ENCODE measurements around the gene USP28.

The USP28 gene

DNA sequence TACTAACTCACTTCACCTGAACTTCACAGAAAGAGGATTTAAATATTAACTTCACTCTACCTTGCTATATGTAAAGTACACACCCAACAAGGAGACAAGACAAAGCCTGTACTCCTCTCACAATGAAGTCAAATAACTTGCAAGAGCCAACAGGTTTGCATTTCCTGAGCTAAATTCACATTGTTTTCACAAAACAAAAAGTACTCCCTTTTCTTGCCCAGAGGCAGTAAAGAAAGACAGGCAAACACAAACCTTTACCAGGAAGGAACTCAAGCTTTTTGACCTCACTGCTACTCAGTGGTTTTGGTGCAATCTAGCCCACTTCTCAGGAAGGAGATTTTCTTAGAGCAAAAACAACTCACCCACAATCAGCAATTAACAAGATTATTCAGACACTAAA, 15.7 kb downstream of the USP28 start:
- Histone ChIP-seq H3K4me3 (ENCODE audit: low read length in 2 of 2) (no peak overlapping the region), H3K4me1 (ENCODE audit: control insufficient read depth, insufficient read depth, low read length) (no peaks in the 10 kb centered on the region), H3K27me3 (ENCODE audit: control insufficient read depth in 1 of 2, insufficient read depth in 2 of 2, low read length in 2 of 2) (no peaks in the 10 kb centered on the region), H3K36me3 (ENCODE audit: control insufficient read depth in 2 of 2, insufficient read depth in 2 of 2, low read length in 2 of 2) (no peaks in the 10 kb centered on the region), H3K9ac (ENCODE audit: low read length in 2 of 2) (no peak overlapping the region), H3K9me3 (ENCODE audit: control insufficient read depth in 2 of 2, low read length in 2 of 2) (no peaks in the 10 kb centered on the region), H3K27ac (ENCODE audit: low read length) (no peak overlapping the region)

DNA sequence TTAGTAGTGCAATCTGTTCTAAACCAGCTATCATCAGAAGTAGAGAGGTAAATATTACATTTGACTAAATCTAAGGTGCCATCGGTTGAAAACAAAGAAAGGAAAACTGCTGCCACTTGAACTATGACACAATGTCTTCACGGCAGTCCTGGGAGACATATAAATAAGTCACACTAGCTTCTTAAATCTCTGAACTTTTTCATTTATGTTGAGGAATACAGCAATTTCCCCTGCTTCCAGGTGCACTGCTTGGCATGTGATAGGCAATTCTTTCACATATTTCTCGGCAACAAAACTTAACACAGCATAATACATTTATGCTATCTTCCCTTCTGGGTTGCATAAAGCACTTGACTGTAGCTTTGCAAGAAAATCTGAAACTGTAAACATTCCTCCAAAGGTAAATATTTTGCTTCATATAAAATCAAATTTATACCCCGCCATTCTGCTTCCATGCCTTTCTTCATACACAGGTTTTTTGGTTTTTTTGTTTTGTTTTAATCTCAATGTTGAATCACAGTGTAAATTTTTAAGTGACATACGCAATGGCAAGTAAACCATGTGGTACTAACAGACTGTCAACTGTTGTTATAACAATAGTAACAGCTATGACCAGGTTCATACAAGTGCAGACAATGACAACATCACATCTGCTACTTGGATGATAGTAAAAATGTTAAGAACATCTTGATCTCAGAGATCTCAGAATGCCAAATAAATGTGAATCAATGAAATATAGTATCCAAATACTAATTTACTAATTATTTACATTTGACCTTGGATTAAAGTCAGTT, 18.2 kb downstream of the USP28 start:
- Histone ChIP-seq H3K4me1 (ENCODE audit: control insufficient read depth, insufficient read depth, low read length) (no peaks in the 10 kb centered on the region), H3K27ac (ENCODE audit: low read length) (no peak overlapping the region), H3K27me3 (ENCODE audit: control insufficient read depth in 1 of 2, insufficient read depth in 2 of 2, low read length in 2 of 2) (no peaks in the 10 kb centered on the region), H3K36me3 (ENCODE audit: control insufficient read depth in 2 of 2, insufficient read depth in 2 of 2, low read length in 2 of 2) (peaks cover 0 to 5% of the 10 kb centered on the region in 2 donors), H3K9ac (ENCODE audit: low read length in 2 of 2) (no peak overlapping the region), H3K9me3 (ENCODE audit: control insufficient read depth in 2 of 2, low read length in 2 of 2) (no peaks in the 10 kb centered on the region), H3K4me3 (ENCODE audit: low read length in 2 of 2) (no peak overlapping the region)

DNA sequence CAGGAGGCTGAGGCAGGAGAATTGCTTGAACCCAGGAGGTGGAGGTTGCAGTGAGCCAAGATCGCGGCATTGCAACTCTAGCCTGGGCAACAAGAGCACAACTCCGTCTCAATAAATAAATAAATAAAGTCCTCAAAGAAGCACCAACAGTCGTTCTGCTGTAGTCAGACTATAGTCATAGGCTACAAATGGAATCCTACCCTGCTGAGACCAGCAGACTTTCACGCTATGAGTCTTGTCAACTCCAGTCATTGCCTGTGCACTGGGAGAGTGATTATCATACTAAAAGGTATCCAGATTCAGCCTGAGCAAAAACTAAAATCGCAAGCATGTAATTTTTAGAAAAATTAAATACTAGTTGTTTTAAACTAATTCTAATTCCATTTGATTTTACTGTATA, 19.6 kb downstream of the USP28 start:
- Histone ChIP-seq H3K4me1 (ENCODE audit: control insufficient read depth, insufficient read depth, low read length) (no peaks in the 10 kb centered on the region), H3K27me3 (ENCODE audit: control insufficient read depth in 1 of 2, insufficient read depth in 2 of 2, low read length in 2 of 2) (no peaks in the 10 kb centered on the region), H3K9me3 (ENCODE audit: control insufficient read depth in 2 of 2, low read length in 2 of 2) (no peaks in the 10 kb centered on the region), H3K27ac (ENCODE audit: low read length) (no peak overlapping the region), H3K4me3 (ENCODE audit: low read length in 2 of 2) (no peak overlapping the region), H3K36me3 (ENCODE audit: control insufficient read depth in 2 of 2, insufficient read depth in 2 of 2, low read length in 2 of 2) (peaks cover 4 to 11% of the 10 kb centered on the region in 2 donors), H3K9ac (ENCODE audit: low read length in 2 of 2) (no peak overlapping the region)

DNA sequence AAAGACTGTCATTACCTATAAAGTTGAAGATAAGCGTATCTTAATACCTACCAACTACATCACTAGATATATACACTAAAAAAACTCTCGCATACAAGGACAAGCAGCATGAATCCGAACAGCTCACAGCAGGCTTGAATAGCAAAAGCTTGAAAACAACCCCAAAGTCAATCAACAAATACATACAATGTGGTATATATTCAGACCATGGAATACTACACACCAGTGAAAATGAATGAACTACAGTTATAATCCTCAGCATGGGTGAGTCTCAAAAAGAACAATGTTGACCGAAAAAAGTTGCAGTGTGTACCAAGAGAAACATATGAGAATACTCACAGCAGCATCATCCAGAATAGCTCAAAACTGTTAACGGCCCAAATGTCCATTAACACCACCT, 25.2 kb downstream of the USP28 start:
- H3K36me3 ChIP-seq (ENCODE audit: control insufficient read depth in 2 of 2, insufficient read depth in 2 of 2, low read length in 2 of 2), result peaks cover 17 to 27% of the 10 kb centered on the region in 2 donors
- no peaks in the 10 kb centered on the region for H3K9me3 ChIP-seq (ENCODE audit: control insufficient read depth in 2 of 2, low read length in 2 of 2)
- H3K4me1 ChIP-seq (ENCODE audit: control insufficient read depth, insufficient read depth, low read length), result no peaks in the 10 kb centered on the region
- no peak overlapping the region for H3K27ac ChIP-seq (ENCODE audit: low read length)
- no peak overlapping the region for H3K4me3 ChIP-seq (ENCODE audit: low read length in 2 of 2)
- H3K27me3 ChIP-seq (ENCODE audit: control insufficient read depth in 1 of 2, insufficient read depth in 2 of 2, low read length in 2 of 2), result no peaks in the 10 kb centered on the region
- H3K9ac ChIP-seq (ENCODE audit: low read length in 2 of 2), result no peak overlapping the region

DNA sequence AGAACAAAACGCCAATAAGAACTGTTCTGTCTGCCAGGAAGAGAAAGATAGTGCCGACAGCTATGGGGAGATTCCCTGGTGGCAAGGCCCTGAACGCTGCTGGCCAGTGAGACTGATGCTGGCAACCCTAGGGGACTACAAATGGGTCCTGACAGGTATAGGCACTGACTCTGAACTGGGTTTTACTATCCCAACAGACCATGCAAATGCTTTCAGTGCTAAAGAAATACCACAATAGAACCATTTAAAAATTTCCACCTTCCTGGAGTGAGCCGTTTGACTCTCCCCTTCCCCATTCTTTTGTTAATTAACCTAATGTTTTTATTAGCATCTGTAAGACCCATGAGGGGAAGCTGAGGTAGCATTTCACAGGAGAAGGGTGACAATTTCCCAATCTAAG, 25.7 kb downstream of the USP28 start:
- Histone ChIP-seq H3K27ac (ENCODE audit: low read length) (no peak overlapping the region), H3K9me3 (ENCODE audit: control insufficient read depth in 2 of 2, low read length in 2 of 2) (no peaks in the 10 kb centered on the region), H3K4me1 (ENCODE audit: control insufficient read depth, insufficient read depth, low read length) (no peaks in the 10 kb centered on the region), H3K9ac (ENCODE audit: low read length in 2 of 2) (no peak overlapping the region), H3K27me3 (ENCODE audit: control insufficient read depth in 1 of 2, insufficient read depth in 2 of 2, low read length in 2 of 2) (no peaks in the 10 kb centered on the region), H3K4me3 (ENCODE audit: low read length in 2 of 2) (no peak overlapping the region), H3K36me3 (ENCODE audit: control insufficient read depth in 2 of 2, insufficient read depth in 2 of 2, low read length in 2 of 2) (peaks cover 17 to 27% of the 10 kb centered on the region in 2 donors)

DNA sequence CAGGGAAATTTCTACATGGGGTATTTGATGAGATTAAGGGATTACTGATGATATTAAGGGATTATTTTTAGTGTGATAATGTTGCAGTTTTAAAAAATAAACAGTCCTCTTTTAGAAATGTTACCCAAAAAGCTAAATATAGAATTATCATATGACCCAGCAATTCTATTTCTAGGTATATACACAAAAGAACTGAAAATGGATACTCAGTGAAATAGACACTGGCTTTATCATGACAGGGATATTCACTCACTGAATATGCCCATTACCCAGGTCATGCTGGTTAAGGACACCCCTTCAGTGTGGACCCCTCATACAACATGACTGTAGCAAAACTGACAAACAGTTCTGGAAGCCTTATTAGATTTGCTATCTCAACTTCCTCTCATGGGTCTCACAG, 27.8 kb downstream of the USP28 start:
- H3K4me3 ChIP-seq (ENCODE audit: low read length in 2 of 2), result no peak overlapping the region
- peaks cover 17 to 24% of the 10 kb centered on the region in 2 donors for H3K36me3 ChIP-seq (ENCODE audit: control insufficient read depth in 2 of 2, insufficient read depth in 2 of 2, low read length in 2 of 2)
- H3K4me1 ChIP-seq (ENCODE audit: control insufficient read depth, insufficient read depth, low read length), result no peaks in the 10 kb centered on the region
- no peaks in the 10 kb centered on the region for H3K9me3 ChIP-seq (ENCODE audit: control insufficient read depth in 2 of 2, low read length in 2 of 2)
- H3K9ac ChIP-seq (ENCODE audit: low read length in 2 of 2), result no peak overlapping the region
- H3K27me3 ChIP-seq (ENCODE audit: control insufficient read depth in 1 of 2, insufficient read depth in 2 of 2, low read length in 2 of 2), result no peaks in the 10 kb centered on the region
- no peak overlapping the region for H3K27ac ChIP-seq (ENCODE audit: low read length)

DNA sequence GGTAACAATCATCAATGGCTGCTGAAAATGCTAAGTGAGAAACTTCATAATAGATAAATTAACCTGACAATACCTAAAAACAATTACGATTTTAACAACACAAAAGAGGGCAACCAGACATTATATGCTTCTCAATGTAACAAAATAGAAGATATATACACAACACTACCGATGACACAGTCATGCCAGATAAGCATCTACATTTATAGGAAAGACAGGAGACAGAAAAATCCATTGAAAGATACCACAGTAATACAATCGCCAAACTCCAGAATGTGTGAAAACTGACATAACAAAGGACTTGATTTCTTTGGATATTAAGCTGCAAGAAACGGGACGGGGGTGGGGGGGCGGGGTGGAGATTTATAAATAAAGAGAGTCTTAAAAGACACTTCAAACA, 28.3 kb downstream of the USP28 start:
- Histone ChIP-seq H3K9ac (ENCODE audit: low read length in 2 of 2) (no peak overlapping the region), H3K9me3 (ENCODE audit: control insufficient read depth in 2 of 2, low read length in 2 of 2) (no peaks in the 10 kb centered on the region), H3K4me3 (ENCODE audit: low read length in 2 of 2) (no peak overlapping the region), H3K36me3 (ENCODE audit: control insufficient read depth in 2 of 2, insufficient read depth in 2 of 2, low read length in 2 of 2) (peaks cover 17 to 21% of the 10 kb centered on the region in 2 donors), H3K4me1 (ENCODE audit: control insufficient read depth, insufficient read depth, low read length) (no peaks in the 10 kb centered on the region), H3K27ac (ENCODE audit: low read length) (no peak overlapping the region), H3K27me3 (ENCODE audit: control insufficient read depth in 1 of 2, insufficient read depth in 2 of 2, low read length in 2 of 2) (no peaks in the 10 kb centered on the region)

DNA sequence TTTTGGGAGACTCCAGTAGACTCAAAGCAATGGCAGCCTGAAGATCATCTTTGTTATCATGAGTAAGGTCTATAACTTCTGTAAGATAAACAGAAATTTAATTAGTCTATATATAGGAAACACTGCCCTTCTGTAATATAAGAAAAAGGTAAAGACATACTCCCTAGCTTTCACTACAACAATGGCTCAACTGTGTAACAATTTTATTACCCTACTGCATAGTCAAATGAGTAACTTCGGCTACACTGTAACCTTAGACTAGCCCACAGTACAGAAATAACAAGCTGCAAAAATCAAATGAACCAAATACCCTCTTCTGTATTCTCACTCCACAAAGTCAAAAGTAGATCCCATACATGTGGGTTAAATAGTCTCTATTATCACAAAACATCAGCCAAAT, 33.7 kb downstream of the USP28 start:
- no peaks in the 10 kb centered on the region for H3K4me1 ChIP-seq (ENCODE audit: control insufficient read depth, insufficient read depth, low read length)
- H3K9me3 ChIP-seq (ENCODE audit: control insufficient read depth in 2 of 2, low read length in 2 of 2), result no peaks in the 10 kb centered on the region
- peaks cover 6 to 21% of the 10 kb centered on the region in 2 donors for H3K36me3 ChIP-seq (ENCODE audit: control insufficient read depth in 2 of 2, insufficient read depth in 2 of 2, low read length in 2 of 2)
- no peak overlapping the region for H3K4me3 ChIP-seq (ENCODE audit: low read length in 2 of 2)
- no peaks in the 10 kb centered on the region for H3K27me3 ChIP-seq (ENCODE audit: control insufficient read depth in 1 of 2, insufficient read depth in 2 of 2, low read length in 2 of 2)
- no peak overlapping the region for H3K27ac ChIP-seq (ENCODE audit: low read length)
- no peak overlapping the region for H3K9ac ChIP-seq (ENCODE audit: low read length in 2 of 2)

DNA sequence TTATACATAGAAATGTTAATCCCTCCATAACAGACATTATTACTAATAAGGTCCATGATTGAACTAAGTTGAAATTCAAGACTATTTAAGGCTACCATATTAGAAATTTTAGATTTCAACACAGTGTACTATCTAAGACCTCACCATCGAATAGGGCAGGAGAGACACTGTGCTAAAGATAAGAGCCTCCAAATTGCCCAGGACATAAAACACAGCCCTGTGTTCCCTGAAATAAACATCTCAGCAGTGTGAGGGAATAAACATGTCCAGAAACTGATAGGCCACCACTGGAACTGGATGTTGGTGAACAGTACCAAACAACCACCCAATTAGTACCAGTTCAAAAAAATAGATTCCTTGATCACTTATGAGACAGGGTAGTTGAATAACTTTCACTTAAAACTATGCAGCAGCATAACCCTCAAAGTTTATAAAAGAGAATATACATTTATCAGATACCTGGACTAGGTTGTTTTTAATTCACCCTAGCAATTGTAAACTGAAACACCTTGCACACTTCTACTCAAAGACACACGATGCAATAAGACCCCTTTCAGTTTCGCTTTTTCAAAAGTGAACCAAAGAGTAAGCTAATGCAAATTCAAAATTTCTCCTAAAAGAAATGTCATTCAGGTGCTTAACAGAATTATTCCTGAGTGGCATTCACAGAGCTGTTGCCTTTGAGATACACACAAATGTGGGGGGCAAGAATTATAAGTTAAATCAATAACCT, 34.3 kb downstream of the USP28 start:
- Histone ChIP-seq H3K9me3 (ENCODE audit: control insufficient read depth in 2 of 2, low read length in 2 of 2) (no peaks in the 10 kb centered on the region), H3K9ac (ENCODE audit: low read length in 2 of 2) (no peak overlapping the region), H3K4me3 (ENCODE audit: low read length in 2 of 2) (no peak overlapping the region), H3K4me1 (ENCODE audit: control insufficient read depth, insufficient read depth, low read length) (no peaks in the 10 kb centered on the region), H3K36me3 (ENCODE audit: control insufficient read depth in 2 of 2, insufficient read depth in 2 of 2, low read length in 2 of 2) (peaks cover 6 to 21% of the 10 kb centered on the region in 2 donors), H3K27me3 (ENCODE audit: control insufficient read depth in 1 of 2, insufficient read depth in 2 of 2, low read length in 2 of 2) (no peaks in the 10 kb centered on the region), H3K27ac (ENCODE audit: low read length) (no peak overlapping the region)

DNA sequence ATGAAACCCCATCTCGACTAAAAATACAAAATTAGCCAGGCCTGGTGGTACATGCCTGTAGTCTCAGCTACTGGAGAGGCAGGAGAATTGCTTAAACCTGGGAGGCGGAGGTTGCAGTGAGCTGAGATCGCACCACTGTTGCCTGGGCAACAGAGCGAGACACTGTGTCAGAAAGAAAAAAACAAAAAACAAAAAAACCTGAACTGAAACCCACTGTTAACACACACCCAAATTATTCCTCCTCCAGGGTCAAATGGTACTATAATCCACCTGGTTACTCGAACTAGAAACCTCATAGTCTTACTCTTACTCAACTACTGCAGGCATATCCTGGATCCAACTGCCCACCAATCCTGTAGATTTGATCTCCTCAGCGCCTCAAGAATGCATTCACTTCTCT, 35.5 kb downstream of the USP28 start:
- no peaks in the 10 kb centered on the region for H3K9me3 ChIP-seq (ENCODE audit: control insufficient read depth in 2 of 2, low read length in 2 of 2)
- H3K4me1 ChIP-seq (ENCODE audit: control insufficient read depth, insufficient read depth, low read length), result no peaks in the 10 kb centered on the region
- no peak overlapping the region for H3K27ac ChIP-seq (ENCODE audit: low read length)
- H3K36me3 ChIP-seq (ENCODE audit: control insufficient read depth in 2 of 2, insufficient read depth in 2 of 2, low read length in 2 of 2), result peaks cover 8 to 24% of the 10 kb centered on the region in 2 donors
- H3K4me3 ChIP-seq (ENCODE audit: low read length in 2 of 2), result no peak overlapping the region
- H3K27me3 ChIP-seq (ENCODE audit: control insufficient read depth in 1 of 2, insufficient read depth in 2 of 2, low read length in 2 of 2), result no peaks in the 10 kb centered on the region
- H3K9ac ChIP-seq (ENCODE audit: low read length in 2 of 2), result no peak overlapping the region

DNA sequence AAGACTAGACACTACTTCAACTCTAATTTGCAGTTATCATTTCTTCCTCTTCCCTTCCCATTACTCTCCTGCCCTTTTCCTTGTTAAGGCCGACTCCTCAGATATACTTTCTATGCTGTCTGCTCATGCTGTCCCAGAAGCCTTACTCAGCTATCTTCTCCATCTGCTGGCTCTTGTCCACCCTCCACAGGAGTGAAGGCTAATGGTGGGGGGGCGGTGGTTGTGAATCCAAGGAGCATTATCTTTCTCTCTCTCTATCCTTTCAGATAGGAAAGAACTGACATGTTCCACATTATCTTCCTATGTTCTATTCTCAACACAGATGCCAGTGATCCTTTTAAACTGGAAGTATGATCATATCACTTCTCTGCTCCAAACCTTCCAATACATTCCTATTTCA, 37.4 kb downstream of the USP28 start:
- Histone ChIP-seq H3K27me3 (ENCODE audit: control insufficient read depth in 1 of 2, insufficient read depth in 2 of 2, low read length in 2 of 2) (no peaks in the 10 kb centered on the region), H3K4me1 (ENCODE audit: control insufficient read depth, insufficient read depth, low read length) (no peaks in the 10 kb centered on the region), H3K9ac (ENCODE audit: low read length in 2 of 2) (no peak overlapping the region), H3K36me3 (ENCODE audit: control insufficient read depth in 2 of 2, insufficient read depth in 2 of 2, low read length in 2 of 2) (peaks cover 16 to 31% of the 10 kb centered on the region in 2 donors), H3K4me3 (ENCODE audit: low read length in 2 of 2) (no peak overlapping the region), H3K9me3 (ENCODE audit: control insufficient read depth in 2 of 2, low read length in 2 of 2) (no peaks in the 10 kb centered on the region), H3K27ac (ENCODE audit: low read length) (no peak overlapping the region)

Measured in stomach smooth muscle (tissue), 2 donors.